Kidney (tissue), 14 donors: ENCODE measurements around the gene LDLRAD3. TPM values are rescaled to one million over a fixed set of nuclear protein-coding genes. Genes with fewer than 3 reads are reported as not detected.
A peak's percentile ranks its signal among the peaks of the same experiment; 100 is the strongest.

Experiments
- DNase-seq, 5 donors: peaks; one replicate each; pipeline ENCODE4 v3.0.0-alpha.2; 2013 to 2020
- FAIRE-seq: peaks from 2 replicates; lab custom pipeline; 2012; peaks lifted over from hg19 to GRCh38; lab: Jason Lieb, UNC
- H3K27ac ChIP-seq, 2 donors: one replicate each; pipeline ENCODE4 v1.7.0; 2013; ENCODE audit warnings: low read depth in 2 of 2, low read length in 2 of 2, inconsistent platforms in 1 of 2
- H3K27me3 ChIP-seq: one replicate; pipeline ENCODE4 v1.7.1; 2013; ENCODE audit warnings: low read length, inconsistent platforms; ENCODE audit not compliant: control insufficient read depth, insufficient read depth
- H3K36me3 ChIP-seq, 3 donors: one replicate each; pipeline versions ENCODE4 v1.7.0 to v1.7.1; 2013; ENCODE audit warnings: low read length in 3 of 3, control low read depth in 1 of 3, inconsistent platforms in 1 of 3; ENCODE audit not compliant: insufficient read depth in 3 of 3, control insufficient read depth in 2 of 3
- H3K4me1 ChIP-seq, 3 donors: one replicate each; pipeline versions ENCODE4 v1.7.0 to v1.7.1; 2013; ENCODE audit warnings: low read length in 3 of 3, inconsistent platforms in 1 of 3, low read depth in 1 of 3; ENCODE audit not compliant: control insufficient read depth in 2 of 3, insufficient read depth in 2 of 3
- H3K4me3 ChIP-seq, 3 donors: one replicate each; pipeline versions ENCODE4 v1.7.0 to v1.8.1; 2013; ENCODE audit warnings: low read length in 3 of 3, control low read depth in 1 of 3, inconsistent platforms in 1 of 3
- H3K9ac ChIP-seq, 3 donors: one replicate each; pipeline versions ENCODE4 v1.7.0 to v1.7.1; 2013; ENCODE audit warnings: low read length in 3 of 3, control low read depth in 1 of 3, inconsistent platforms in 1 of 3
- H3K9me3 ChIP-seq, 3 donors: one replicate each; pipeline versions ENCODE4 v1.7.0 to v1.7.1; 2013; ENCODE audit warnings: low read length in 3 of 3, control low read depth in 1 of 3, inconsistent platforms in 1 of 3; ENCODE audit not compliant: control insufficient read depth in 2 of 3, insufficient read depth in 1 of 3
- intact Hi-C: fragments of 100-400 bp; cut with DNase I; formaldehyde crosslinking; loops from one replicate; pipeline ENCODE4 v1.11.1; 2022
- polyA plus RNA-seq: library from polyadenylated mRNA; stranded (reverse); fragments of 350-450 nt; fragmentation: Illumina TruSeq; extraction: RNeasy Lipid Tissue Mini Kit (QIAGEN cat#74804); gene quantifications from one replicate; pipeline ENCODE4 v1.2.3, GENCODE V29; 2014; ENCODE audit warnings: low read depth, low replicate concordance; ENCODE audit not compliant: insufficient read depth
- total RNA-seq: library from RNA; stranded (reverse); fragmentation: NEBNext Ultra II Directional; extraction: Animal tissue kit (Norgen Biotek cat#: 25700); gene quantifications from one replicate; pipeline ENCODE4 v1.2.1, GENCODE V29; 2021
- TF ChIP-seq, protein P1 (sequence below): IDR thresholded peaks from 3 replicates; pipeline ENCODE4 v1.5.1; 2012; ENCODE audit warnings: mild to moderate bottlenecking, moderate library complexity, borderline replicate concordance; ENCODE audit not compliant: insufficient read depth; ENCODE audit errors: extremely low read depth
- donor health status: control.
- donor health status: control.
- donor health status: control.
- donor health status: control.
- donor health status: control.
- donor health status: DM: yes; HTN: yes; CAD: no.
- donor health status: Normal renal cell carcinoma (clear cell type).

The LDLRAD3 gene
- total and polyA plus RNA-seq, 2 donors from 2014 or later, result 1.2 to 14.2 TPM

GRCh38 chr11:35934981-35935380, 8.9 kb upstream of the LDLRAD3 start:
- Histone ChIP-seq H3K9me3 (no peaks in the 10 kb centered on the region), H3K27me3 (no peaks in the 10 kb centered on the region), H3K4me1 (no peaks in the 10 kb centered on the region), H3K4me3 (no peak overlapping the region), H3K27ac (no peak overlapping the region), H3K9ac (no peak overlapping the region), H3K36me3 (no peaks in the 10 kb centered on the region)
- DNase-seq, result no peak
- TF ChIP-seq, protein P1, sequence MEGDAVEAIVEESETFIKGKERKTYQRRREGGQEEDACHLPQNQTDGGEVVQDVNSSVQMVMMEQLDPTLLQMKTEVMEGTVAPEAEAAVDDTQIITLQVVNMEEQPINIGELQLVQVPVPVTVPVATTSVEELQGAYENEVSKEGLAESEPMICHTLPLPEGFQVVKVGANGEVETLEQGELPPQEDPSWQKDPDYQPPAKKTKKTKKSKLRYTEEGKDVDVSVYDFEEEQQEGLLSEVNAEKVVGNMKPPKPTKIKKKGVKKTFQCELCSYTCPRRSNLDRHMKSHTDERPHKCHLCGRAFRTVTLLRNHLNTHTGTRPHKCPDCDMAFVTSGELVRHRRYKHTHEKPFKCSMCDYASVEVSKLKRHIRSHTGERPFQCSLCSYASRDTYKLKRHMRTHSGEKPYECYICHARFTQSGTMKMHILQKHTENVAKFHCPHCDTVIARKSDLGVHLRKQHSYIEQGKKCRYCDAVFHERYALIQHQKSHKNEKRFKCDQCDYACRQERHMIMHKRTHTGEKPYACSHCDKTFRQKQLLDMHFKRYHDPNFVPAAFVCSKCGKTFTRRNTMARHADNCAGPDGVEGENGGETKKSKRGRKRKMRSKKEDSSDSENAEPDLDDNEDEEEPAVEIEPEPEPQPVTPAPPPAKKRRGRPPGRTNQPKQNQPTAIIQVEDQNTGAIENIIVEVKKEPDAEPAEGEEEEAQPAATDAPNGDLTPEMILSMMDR, result no peak
- no peak for FAIRE-seq
- intact Hi-C loops, result no loop called here

GRCh38 chr11:35935390-35935789, 8.5 kb upstream of the LDLRAD3 start:
- Histone ChIP-seq H3K4me1 (no peaks in the 10 kb centered on the region), H3K27me3 (no peaks in the 10 kb centered on the region), H3K27ac (no peak overlapping the region), H3K9me3 (no peaks in the 10 kb centered on the region), H3K36me3 (no peaks in the 10 kb centered on the region), H3K9ac (no peak overlapping the region), H3K4me3 (no peak overlapping the region)
- DNase-seq (no peak), FAIRE-seq (no peak)
- intact Hi-C loops, result no loop called here
- TF ChIP-seq, protein P1, result no peak

- Histone ChIP-seq H3K4me1 (no peaks in the 10 kb centered on the region), H3K4me3 (no peak overlapping the region), H3K36me3 (no peaks in the 10 kb centered on the region), H3K27ac (no peak overlapping the region), H3K9ac (no peak overlapping the region), H3K9me3 (no peaks in the 10 kb centered on the region), H3K27me3 (no peaks in the 10 kb centered on the region)
- intact Hi-C loops, result no loop called here
- FAIRE-seq (no peak), DNase-seq (no peak)
- TF ChIP-seq, protein P1, result no peak
Measured at GRCh38 chr11:35937111-35937510, 6.8 kb upstream of the LDLRAD3 start.

- FAIRE-seq, result no peak
- H3K9ac ChIP-seq, result no peak overlapping the region
- H3K27ac ChIP-seq, result no peak overlapping the region
- no peaks in the 10 kb centered on the region for H3K9me3 ChIP-seq
- TF ChIP-seq, protein P1, result no peak
- intact Hi-C loops, result no loop called here
- DNase-seq, result peak in 3 of 5 donors; percentile 46 to 70 (median 57)
- no peaks in the 10 kb centered on the region for H3K36me3 ChIP-seq
- no peaks in the 10 kb centered on the region for H3K4me1 ChIP-seq
- no peaks in the 10 kb centered on the region for H3K27me3 ChIP-seq
- H3K4me3 ChIP-seq, result no peak overlapping the region
Measured at GRCh38 chr11:35937700-35938099, 6.2 kb upstream of the LDLRAD3 start.
